Stimulated activated CD4-positive, alpha-beta T cell treated with anti-CD3 and anti-CD28 coated beads, TNF-alpha, amount 100 ng/mL, for 24 hours (primary cell): Measurements from ENCODE around the gene SFMBT2.

Experiments
- DNase-seq, 3 experiments: peaks; one replicate each; pipeline ENCODE4 v3.0.0-alpha.2; 2020; ENCODE audit warnings: low read depth in 3 of 3

SFMBT2 gene

GRCh38 chr10:7410862-7411670 lies at the start of gene SFMBT2:
Gene SFMBT2, minus strand, starts transcription at chr10:7411034. Its CDS starts 29,136 bp downstream, at chr10:7381898.
- DNase-seq, result peak in 2 of 3 experiments; percentile 35 to 57

GRCh38 chr10:7460006-7460405 lies 49.2 kb upstream of the SFMBT2 start:
- no peak for DNase-seq

- DNase-seq, result no peak
Observed at GRCh38 chr10:7458556-7458955, 47.7 kb upstream of the SFMBT2 start.

GRCh38 chr10:7457478-7458316 lies 46.9 kb upstream of the SFMBT2 start:
- DNase-seq, result no peak

- DNase-seq, result no peak
Observed at GRCh38 chr10:7449063-7449695, 38.3 kb upstream of the SFMBT2 start.

GRCh38 chr10:7445474-7446185 lies 34.8 kb upstream of the SFMBT2 start:
- no peak for DNase-seq

GRCh38 chr10:7444551-7445121 lies 33.8 kb upstream of the SFMBT2 start:
- no peak for DNase-seq

- no peak for DNase-seq
Observed at GRCh38 chr10:7443036-7443435, 32.2 kb upstream of the SFMBT2 start.

- no peak for DNase-seq
Observed at GRCh38 chr10:7441403-7442147, 30.7 kb upstream of the SFMBT2 start.

GRCh38 chr10:7439696-7440095 lies 28.9 kb upstream of the SFMBT2 start:
- no peak for DNase-seq

GRCh38 chr10:7438196-7438986 lies 27.6 kb upstream of the SFMBT2 start:
- no peak for DNase-seq

GRCh38 chr10:7436490-7437100 lies 25.8 kb upstream of the SFMBT2 start:
- no peak for DNase-seq

- no peak for DNase-seq
Observed at GRCh38 chr10:7435674-7436073, 24.8 kb upstream of the SFMBT2 start.

GRCh38 chr10:7434378-7434777 lies 23.5 kb upstream of the SFMBT2 start:
- no peak for DNase-seq

GRCh38 chr10:7433861-7434260 lies 23.0 kb upstream of the SFMBT2 start:
- DNase-seq, result no peak

- DNase-seq, result no peak
Observed at GRCh38 chr10:7432884-7433726, 22.3 kb upstream of the SFMBT2 start.

- DNase-seq, result no peak
Observed at GRCh38 chr10:7428673-7429350, 18.0 kb upstream of the SFMBT2 start.

GRCh38 chr10:7426349-7426748 lies 15.5 kb upstream of the SFMBT2 start:
- no peak for DNase-seq
